SU-DHL-6 (cell line): ENCODE measurements around the gene GPR141.

ENCODE experiments used
- H2AFZ ChIP-seq: fragments of 200-600 bp; sonication (generic); 2 replicates; pipeline ENCODE4 v1.6.1; 2014; ENCODE audit warnings: low read depth, mild to moderate bottlenecking, moderate library complexity, mixed read lengths, antibody characterized with exemption, low read length; ENCODE audit not compliant: severe bottlenecking
- H3F3A ChIP-seq: fragments of 200-600 bp; shearing (Covaris generic); 2 replicates; pipeline ENCODE4 v1.6.0; 2016; ENCODE audit warnings: antibody characterized with exemption, mild to moderate bottlenecking; ENCODE audit not compliant: insufficient read depth
- H3K27ac ChIP-seq: fragments of 200-600 bp; sonication (generic); 2 replicates; pipeline ENCODE4 v1.5.1; 2016; ENCODE audit warnings: low read depth, mild to moderate bottlenecking, low read length, moderate library complexity, mixed read lengths
- H3K27me3 ChIP-seq: fragments of 200-600 bp; sonication (generic), shearing (Covaris generic); 2 replicates; pipeline ENCODE4 v1.6.0; 2014; ENCODE audit warnings: mild to moderate bottlenecking, low read length
- H3K36me3 ChIP-seq: fragments of 200-600 bp; sonication (generic); 2 replicates; pipeline ENCODE4 v1.6.1; 2014; ENCODE audit warnings: mild to moderate bottlenecking, low read length, mixed read lengths
- H3K4me2 ChIP-seq: fragments of 300-600, 200-600 bp; shearing (Covaris generic), sonication (generic); 2 replicates; pipeline ENCODE4 v1.6.0; 2014; ENCODE audit warnings: low read length, low read depth, mild to moderate bottlenecking; ENCODE audit not compliant: poor library complexity, severe bottlenecking
- H3K4me3 ChIP-seq: fragments of 200-600 bp; sonication (generic); 2 replicates; pipeline ENCODE4 v1.5.1; 2014; ENCODE audit warnings: antibody characterized with exemption, low read length, mild to moderate bottlenecking, mixed read lengths; ENCODE audit not compliant: insufficient read depth, poor library complexity, severe bottlenecking
- H3K79me2 ChIP-seq: fragments of 200-600 bp; sonication (generic); 2 replicates; pipeline ENCODE4 v1.6.1; 2014; ENCODE audit warnings: mild to moderate bottlenecking, low read length, moderate library complexity; ENCODE audit not compliant: insufficient read depth
- H3K9ac ChIP-seq: fragments of 200-600 bp; sonication (generic); 2 replicates; pipeline ENCODE4 v1.7.0; 2014; ENCODE audit warnings: mild to moderate bottlenecking, low read length
- H3K9me2 ChIP-seq: fragments of 200-600 bp; sonication (generic); replicated peaks from 2 replicates; pipeline ENCODE4 v1.6.1; 2014; ENCODE audit warnings: low read length; ENCODE audit not compliant: insufficient read depth
- H3K9me3 ChIP-seq: fragments of 200-600 bp; sonication (generic); 2 replicates; pipeline ENCODE4 v1.6.1; 2014; ENCODE audit warnings: low read length, mixed read lengths; ENCODE audit not compliant: insufficient read depth
- H4K20me1 ChIP-seq: fragments of 200-600 bp; sonication (generic); 2 replicates; pipeline ENCODE4 v1.6.1; 2014; ENCODE audit warnings: low read depth, mild to moderate bottlenecking, antibody characterized with exemption, low read length, moderate library complexity, mixed read lengths
- EZH2phosphoT487 ChIP-seq: fragments of 200-600 bp; sonication (generic), shearing (Covaris generic); conservative IDR thresholded peaks from 2 replicates; pipeline ENCODE4 v1.6.1; 2018; ENCODE audit warnings: mild to moderate bottlenecking, antibody characterized with exemption, low read length, moderate library complexity, mixed read lengths
- TF ChIP-seq, protein P1 (sequence below): fragments of 200-600 bp; sonication (generic); IDR thresholded peaks from one replicate; pipeline ENCODE4 v1.5.1; 2017; ENCODE audit warnings: antibody characterized with exemption, mild to moderate bottlenecking, low read length, moderate library complexity; ENCODE audit not compliant: insufficient read depth, poor library complexity, severe bottlenecking

GPR141 gene

DNA sequence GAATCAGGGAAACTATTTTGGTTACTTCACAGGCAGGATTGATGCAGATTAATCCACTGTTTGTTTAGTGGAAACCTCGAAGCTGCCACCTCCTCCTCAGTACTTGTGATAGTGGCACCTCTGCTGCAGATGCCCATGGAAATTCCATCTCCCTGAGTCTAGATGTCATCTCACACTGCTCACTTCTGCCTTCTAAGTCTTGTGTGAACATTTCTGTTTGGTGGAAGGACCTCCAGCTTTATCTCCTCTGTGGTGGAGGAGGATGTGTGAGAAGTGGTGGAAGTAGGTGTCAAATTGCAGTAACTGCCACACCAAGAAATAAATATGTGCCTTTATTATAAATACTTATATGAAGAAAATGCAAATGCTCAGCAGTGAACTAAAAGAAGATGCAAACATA, 25.8 kb upstream of the GPR141 start:
- Histone ChIP-seq H3K9me2 (no peaks in the 10 kb centered on the region), H2AFZ (no peak overlapping the region), H3K27me3 (no peaks in the 10 kb centered on the region), H3K36me3 (no peaks in the 10 kb centered on the region), H3K79me2 (no peaks in the 10 kb centered on the region), H3F3A (no peaks in the 10 kb centered on the region), H3K4me3 (no peak overlapping the region), H3K9me3 (no peaks in the 10 kb centered on the region), H3K4me2 (no peak overlapping the region), H4K20me1 (no peaks in the 10 kb centered on the region), H3K27ac (no peak overlapping the region), H3K9ac (no peak overlapping the region)
- TF ChIP-seq, protein P1, sequence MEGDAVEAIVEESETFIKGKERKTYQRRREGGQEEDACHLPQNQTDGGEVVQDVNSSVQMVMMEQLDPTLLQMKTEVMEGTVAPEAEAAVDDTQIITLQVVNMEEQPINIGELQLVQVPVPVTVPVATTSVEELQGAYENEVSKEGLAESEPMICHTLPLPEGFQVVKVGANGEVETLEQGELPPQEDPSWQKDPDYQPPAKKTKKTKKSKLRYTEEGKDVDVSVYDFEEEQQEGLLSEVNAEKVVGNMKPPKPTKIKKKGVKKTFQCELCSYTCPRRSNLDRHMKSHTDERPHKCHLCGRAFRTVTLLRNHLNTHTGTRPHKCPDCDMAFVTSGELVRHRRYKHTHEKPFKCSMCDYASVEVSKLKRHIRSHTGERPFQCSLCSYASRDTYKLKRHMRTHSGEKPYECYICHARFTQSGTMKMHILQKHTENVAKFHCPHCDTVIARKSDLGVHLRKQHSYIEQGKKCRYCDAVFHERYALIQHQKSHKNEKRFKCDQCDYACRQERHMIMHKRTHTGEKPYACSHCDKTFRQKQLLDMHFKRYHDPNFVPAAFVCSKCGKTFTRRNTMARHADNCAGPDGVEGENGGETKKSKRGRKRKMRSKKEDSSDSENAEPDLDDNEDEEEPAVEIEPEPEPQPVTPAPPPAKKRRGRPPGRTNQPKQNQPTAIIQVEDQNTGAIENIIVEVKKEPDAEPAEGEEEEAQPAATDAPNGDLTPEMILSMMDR: no peak
- TF ChIP-seq EZH2phosphoT487: no peak

DNA sequence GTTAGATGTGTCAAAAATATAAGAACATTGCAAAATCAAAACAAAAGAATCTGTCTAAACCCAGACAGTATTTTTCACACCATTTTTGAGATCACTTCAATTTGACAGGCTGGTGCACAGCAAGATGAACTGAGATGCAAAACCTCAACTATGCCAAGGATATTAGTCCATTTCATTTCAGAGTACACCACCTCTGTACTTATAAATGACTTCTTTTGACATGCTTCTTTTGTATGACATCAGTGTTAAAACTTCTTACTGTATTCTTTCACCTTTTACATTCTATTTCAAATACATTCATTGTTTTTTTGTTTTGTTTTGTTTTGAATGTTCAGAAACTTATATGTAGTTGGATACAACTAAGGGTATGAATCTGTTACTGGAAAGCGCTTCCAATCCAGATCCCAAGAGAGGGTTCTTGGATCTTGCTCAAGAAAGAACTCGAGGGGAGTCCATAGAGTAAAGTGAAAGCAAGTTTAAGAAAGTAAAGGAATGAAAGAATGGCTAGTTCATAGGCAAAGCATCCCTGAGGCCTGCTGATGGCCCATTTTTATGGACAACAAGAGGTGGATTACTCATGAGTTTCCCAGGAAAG, 23.5 kb upstream of the GPR141 start:
- H4K20me1 ChIP-seq: no peaks in the 10 kb centered on the region
- no peak overlapping the region for H3K9ac ChIP-seq
- H3K36me3 ChIP-seq: no peaks in the 10 kb centered on the region
- TF ChIP-seq, protein P1: no peak
- TF ChIP-seq EZH2phosphoT487: no peak
- H3K4me2 ChIP-seq: no peak overlapping the region
- H3K27me3 ChIP-seq: no peaks in the 10 kb centered on the region
- no peaks in the 10 kb centered on the region for H3K9me3 ChIP-seq
- no peaks in the 10 kb centered on the region for H3K9me2 ChIP-seq
- H3F3A ChIP-seq: no peaks in the 10 kb centered on the region
- no peak overlapping the region for H3K4me3 ChIP-seq
- no peaks in the 10 kb centered on the region for H3K79me2 ChIP-seq
- no peak overlapping the region for H3K27ac ChIP-seq
- no peak overlapping the region for H2AFZ ChIP-seq

DNA sequence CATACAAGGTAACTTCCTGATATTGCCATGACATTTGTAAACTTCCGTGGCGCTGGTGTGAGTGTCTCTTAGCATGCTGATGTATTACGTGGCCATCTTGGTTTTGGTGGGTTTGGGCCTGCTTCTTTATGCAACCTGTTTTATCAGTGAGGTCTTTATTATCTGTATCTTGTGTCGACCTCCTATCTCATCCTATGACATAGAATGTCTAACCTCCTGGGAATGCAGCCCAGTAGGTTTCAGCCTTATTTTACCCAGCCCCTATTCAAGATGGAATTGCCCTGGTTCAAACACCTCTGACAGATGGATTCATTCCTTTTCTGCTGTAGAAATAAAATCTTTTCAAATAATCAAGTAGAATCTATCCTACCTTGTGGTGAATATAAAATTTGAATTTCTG, 23.0 kb upstream of the GPR141 start:
- Histone ChIP-seq H3K36me3 (no peaks in the 10 kb centered on the region), H3K4me2 (no peak overlapping the region), H4K20me1 (no peaks in the 10 kb centered on the region), H3K27me3 (no peaks in the 10 kb centered on the region), H3K9me2 (no peaks in the 10 kb centered on the region), H3F3A (no peaks in the 10 kb centered on the region), H3K4me3 (no peak overlapping the region), H2AFZ (no peak overlapping the region), H3K9ac (no peak overlapping the region), H3K79me2 (no peaks in the 10 kb centered on the region), H3K9me3 (no peaks in the 10 kb centered on the region), H3K27ac (no peak overlapping the region)
- no peak for TF ChIP-seq EZH2phosphoT487
- TF ChIP-seq, protein P1: no peak
